K562 (cell line): ENCODE measurements around the gene NT5DC4. TPM values are rescaled to one million over a fixed set of nuclear protein-coding genes. Genes with fewer than 3 reads are reported as not detected.

Experiments used
- ATAC-seq: fragments of 200-7000 bp; cut with Tn5 transposase; 3 replicates; pipeline ENCODE4 v1.9.1; 2020; ENCODE audit warnings: moderate library complexity
- BruUV-seq: library from RNA; stranded (reverse); fragments of 400-500 nt; replicated peaks from 2 replicates; lab custom pipeline; 2021; lab: Mats Ljungman, UMichigan
- CTCF ChIA-PET: fragments of 300-600 bp; formaldehyde crosslinking; extraction: SDS; loops from one replicate; lab custom pipeline; 2021; ENCODE audit warnings: low intra/inter-chr PET ratio; lab: Yijun Ruan, JAX
- POLR2A ChIA-PET: fragments of 300-600, 350-650 bp; sonication (Branson Sonifier 250); formaldehyde crosslinking; extraction: SDS; loops from one replicate; lab custom pipeline; 2021; ENCODE audit warnings: antibody characterized with exemption, inconsistent platforms; lab: Yijun Ruan, JAX
- DNase-seq, 4 experiments: peaks; one replicate each; pipeline versions ENCODE4 v3.0.0 to v3.0.0-alpha.2; 2011 to 2018; ENCODE audit warnings: low spot score in 3 of 4, mixed read lengths in 3 of 4; ENCODE audit errors: extremely low read depth in 1 of 4
- FAIRE-seq: peaks from 2 replicates; lab custom pipeline; 2011; peaks lifted over from hg19 to GRCh38; lab: Jason Lieb, UNC
- H2AFZ ChIP-seq: 2 replicates; pipeline ENCODE4 v1.6.0; 2011; ENCODE audit warnings: low read depth, low read length, control low read depth, inconsistent platforms
- H3K27ac ChIP-seq: fragments of 200-600 bp; 3 replicates; pipeline ENCODE4 v1.8.0; 2011; ENCODE audit warnings: low read depth, mild to moderate bottlenecking, control low read depth, inconsistent platforms, low read length, moderate library complexity, mixed read lengths; ENCODE audit errors: extremely low read depth
- H3K27me3 ChIP-seq, 2 experiments: fragments of 300-600 bp in 1 of 2; 2 replicates in 1 of 2; 3 replicates in 1 of 2; pipeline versions ENCODE4 v1.6.0 to v1.8.0; 2011; ENCODE audit warnings: inconsistent platforms in 2 of 2, low read length in 2 of 2, mild to moderate bottlenecking in 1 of 2, mixed read lengths in 1 of 2, moderate library complexity in 1 of 2; ENCODE audit not compliant: control insufficient read depth in 2 of 2, insufficient read depth in 2 of 2
- H3K36me3 ChIP-seq: fragments of 300-600 bp; 3 replicates; pipeline ENCODE4 v1.8.0; 2011; ENCODE audit warnings: mild to moderate bottlenecking, low read length, inconsistent platforms; ENCODE audit not compliant: control insufficient read depth, insufficient read depth
- H3K4me1 ChIP-seq, 2 experiments: fragments of 200-600 bp in 1 of 2; replicated peaks in 1 of 2; 2 replicates in 1 of 2; 3 replicates in 1 of 2; pipeline versions ENCODE4 v1.5.1 to v1.8.0; 2011; ENCODE audit warnings: inconsistent platforms in 2 of 2, low read length in 2 of 2, mild to moderate bottlenecking in 1 of 2, mixed read lengths in 1 of 2, moderate library complexity in 1 of 2; ENCODE audit not compliant: control insufficient read depth in 2 of 2, insufficient read depth in 2 of 2
- H3K4me2 ChIP-seq: 2 replicates; pipeline ENCODE4 v1.6.1; 2011; ENCODE audit warnings: low read length, control low read depth, inconsistent platforms, mixed read lengths; ENCODE audit not compliant: insufficient read depth
- H3K4me3 ChIP-seq: fragments of 200-600 bp; sonication (generic), shearing (Covaris generic); 2 replicates; pipeline ENCODE4 v1.5.1; 2016; ENCODE audit warnings: control low read depth, inconsistent platforms
- H3K79me2 ChIP-seq: fragments of 200-600 bp; 3 replicates; pipeline ENCODE4 v1.8.0; 2011; ENCODE audit warnings: low read length, inconsistent platforms; ENCODE audit not compliant: control insufficient read depth, insufficient read depth
- H3K9ac ChIP-seq, 2 experiments: 2 replicates each; pipeline versions ENCODE4 v1.6.0 to v1.6.1; 2011; ENCODE audit warnings: low read depth in 2 of 2, low read length in 2 of 2, control low read depth in 1 of 2, inconsistent platforms in 1 of 2, mild to moderate bottlenecking in 1 of 2, mixed read lengths in 1 of 2; ENCODE audit not compliant: insufficient read depth in 1 of 2
- H3K9me1 ChIP-seq: one replicate; pipeline ENCODE4 v1.6.0; 2011; ENCODE audit warnings: inconsistent platforms, mild to moderate bottlenecking, low read length, moderate library complexity; ENCODE audit not compliant: control insufficient read depth, insufficient read depth
- H3K9me3 ChIP-seq: replicated peaks from 2 replicates; pipeline ENCODE4 v1.5.1; 2011; ENCODE audit warnings: low read depth, low read length, inconsistent platforms; ENCODE audit not compliant: control insufficient read depth, insufficient read depth
- H4K20me1 ChIP-seq: replicated peaks from 2 replicates; pipeline ENCODE4 v1.6.1; 2011; ENCODE audit warnings: low read length, inconsistent platforms, mixed read lengths; ENCODE audit not compliant: control insufficient read depth, insufficient read depth
- DDX20 ChIP-seq: fragments of 450-650 bp; IDR thresholded peaks from 2 replicates; pipeline ENCODE4 v1.6.1; 2016; ENCODE audit warnings: missing genetic modification characterization, low read depth, mild to moderate bottlenecking, missing compliant biosample characterization, moderate library complexity
- ETS1 ChIP-seq: conservative IDR thresholded peaks from 2 replicates; pipeline ENCODE4 v1.6.1; 2011; ENCODE audit warnings: low read depth, mild to moderate bottlenecking, low read length; ENCODE audit not compliant: control insufficient read depth
- JUNB ChIP-seq: fragments of 450-650 bp; formaldehyde crosslinking; conservative IDR thresholded peaks from 2 replicates; pipeline ENCODE4 v1.4.0; 2020; ENCODE audit warnings: mild to moderate bottlenecking
- MAFG ChIP-seq: fragments of 450-650 bp; conservative IDR thresholded peaks from 2 replicates; pipeline ENCODE4 v1.6.1; 2016; ENCODE audit warnings: missing genetic modification characterization, missing compliant biosample characterization
- MTA2 ChIP-seq: fragments of 450-650 bp; IDR thresholded peaks from 2 replicates; pipeline ENCODE4 v1.6.1; 2016; ENCODE audit warnings: low read depth
- NR4A1 ChIP-seq, 2 experiments: fragments of 250-450 bp in 1 of 2; fragments of 450-650 bp in 1 of 2; sonication (Bioruptor Pico) in 1 of 2; IDR thresholded peaks; 2 replicates each; pipeline versions ENCODE4 v1.4.0 to v1.6.1; 2016 to 2020; ENCODE audit warnings: mild to moderate bottlenecking in 2 of 2, missing compliant biosample characterization in 1 of 2, missing genetic modification characterization in 1 of 2, moderate library complexity in 1 of 2
- RBBP5 ChIP-seq: fragments of 200-600 bp; sonication (generic); IDR thresholded peaks from 2 replicates; pipeline ENCODE4 v1.6.1; 2012; ENCODE audit warnings: borderline replicate concordance, mild to moderate bottlenecking, low read length, control low read depth, inconsistent platforms; ENCODE audit not compliant: insufficient read depth, poor library complexity, severe bottlenecking
- SLC30A9 ChIP-seq: fragments of 250-450 bp; sonication (Bioruptor Pico); IDR thresholded peaks from 2 replicates; pipeline ENCODE4 v1.8.0; 2022; ENCODE audit warnings: mild to moderate bottlenecking, moderate library complexity
- SUPT5H ChIP-seq: fragments of 450-650 bp; IDR thresholded peaks from 2 replicates; pipeline ENCODE4 v1.6.1; 2016
- THRA ChIP-seq: fragments of 450-650 bp; IDR thresholded peaks from 2 replicates; pipeline ENCODE4 v1.6.1; 2017; ENCODE audit warnings: mild to moderate bottlenecking, moderate library complexity
- ZNF277 ChIP-seq: fragments of 250-450 bp; sonication (Bioruptor Pico); IDR thresholded peaks from 2 replicates; pipeline ENCODE4 v1.8.0; 2022; ENCODE audit warnings: inconsistent platforms, mild to moderate bottlenecking, moderate library complexity, borderline replicate concordance
- ZNF3 ChIP-seq: fragments of 250-450 bp; sonication (Bioruptor Pico); IDR thresholded peaks from 2 replicates; pipeline ENCODE4 v1.5.0; 2021; ENCODE audit warnings: mild to moderate bottlenecking, moderate library complexity
- ZNF384 ChIP-seq: IDR thresholded peaks from 2 replicates; pipeline ENCODE4 v1.6.1; 2012; ENCODE audit warnings: low read depth, low read length, improper control_type of control experiment
- ZNF639 ChIP-seq, 2 experiments: fragments of 200-800 bp in 1 of 2; sonication (Bioruptor generic) in 1 of 2; sonication (generic) in 1 of 2; formaldehyde crosslinking in 1 of 2; IDR thresholded peaks in 1 of 2; conservative IDR thresholded peaks in 1 of 2; 2 replicates each; pipeline versions ENCODE4 v1.5.0 to v1.6.1; 2016 to 2020; ENCODE audit warnings: missing compliant biosample characterization in 1 of 2, missing genetic modification characterization in 1 of 2, missing genetic modification reagents in 1 of 2
- WGBS: fragments of 100-300 bp; shearing (Covaris generic); methylation state at CpG from one replicate; pipeline ENCODE4 v1.1.6; 2016; ENCODE audit warnings: low coverage, mixed read lengths; ENCODE audit not compliant: insufficient coverage; ENCODE audit errors: missing lambda C conversion rate; 5-methylcytosine and 5-hydroxymethylcytosine counted together
- in situ Hi-C: fragments of 300-500 bp; cut with MboI; formaldehyde crosslinking; loops from 4 replicates; pipeline ENCODE4 v1.15.0; 2018; ENCODE audit warnings: inconsistent platforms, mixed read lengths
- intact Hi-C: fragments of 100-400 bp; cut with micrococcal nuclease; formaldehyde crosslinking; loops from 2 replicates; pipeline ENCODE4 v1.14.2; 2022
- polyA plus RNA-seq, 8 experiments: library from polyadenylated mRNA; depleted of rRNA in 4 of 8; stranded (reverse) in 5 of 8; unstranded in 3 of 8; fragments of >200 nt; fragmentation: Nextera tagmentation in 2 of 8; fragmentation: Illumina TruSeq in 1 of 8; extraction: Ambion mirVana in 2 of 8; extraction: Trizol in 1 of 8; gene quantifications; 2 replicates each; pipeline versions ENCODE4 v1.2.1 to v1.2.3, GENCODE V29; 2011 to 2014; ENCODE audit warnings: inconsistent platforms in 1 of 8, missing spikeins in 1 of 8
- total RNA-seq, 7 experiments: library from RNA; depleted of rRNA in 6 of 7; stranded (reverse); fragments of >200 nt in 6 of 7; fragmentation: Illumina TruSeq in 2 of 7; extraction: Trizol in 2 of 7; gene quantifications; 2 replicates each; pipeline versions ENCODE4 v1.2.1 to v1.2.3, GENCODE V29; 2011 to 2021; ENCODE audit warnings: low replicate concordance in 1 of 7

NT5DC4 gene
- total and polyA plus RNA-seq, 9 of the 15 experiments (the other 6 are each of a cell fraction or from before 2014, with no cell fraction given): 0.44 to 6.9 (median 2.5) TPM

GRCh38 chr2:112723995-112724394 is 3.2 kb downstream of the NT5DC4 start:
- H3K4me2 ChIP-seq: no peak overlapping the region
- H3K79me2 ChIP-seq: no peaks in the 10 kb centered on the region
- POLR2A ChIA-PET: interaction anchor here (0.6 to 1.3 kb wide), 3 partner anchors 97 to 104 kb away, joined by 3 read pairs; no protein-coding TSS in a partner anchor
- no peaks in the 10 kb centered on the region for H3K9me1 ChIP-seq
- no peak overlapping the region for H3K27ac ChIP-seq
- no peaks in the 10 kb centered on the region for H3K36me3 ChIP-seq
- no peaks in the 10 kb centered on the region for H3K27me3 ChIP-seq
- peak overlapping the region in 1 of 2 experiments; percentile 88; a peak in 2 of 4 replicates for H3K9ac ChIP-seq
- ATAC-seq (no peak), FAIRE-seq (no peak), DNase-seq (no peak)
- intact Hi-C loops (loop anchor here (10.0 kb wide), 1 partner anchor 239 kb away; the partner anchor contains the start of gene TTL), in situ Hi-C loops (no loop called here)
- peaks cover 45 to 78% of the 10 kb centered on the region in 2 experiments for H3K4me1 ChIP-seq
- H4K20me1 ChIP-seq: no peaks in the 10 kb centered on the region
- H2AFZ ChIP-seq: no peak overlapping the region
- TF ChIP-seq MTA2 (no peak), ZNF277 (no peak), ETS1 (no peak), ZNF3 (CRISPR knock-in tag) (no peak), JUNB (CRISPR knock-in tag) (no peak), SLC30A9 (CRISPR knock-in tag) (no peak), ZNF639 (CRISPR knock-in tag; conservative IDR thresholded peaks at IDR 0.05 in 1 of 2, IDR thresholded peaks at IDR 0.05 in 1 of 2) (no peak), NR4A1 (CRISPR knock-in tag; IDR thresholded peaks at IDR 0.05) (no peak), NR4A1 (tag; IDR thresholded peaks at IDR 0.05) (no peak), ZNF384 (no peak), MAFG (tag) (no peak), THRA (no peak), RBBP5 (no peak), SUPT5H (no peak), DDX20 (tag) (no peak)
- 84% methylated on average over 5 of the region's 8 CpGs for WGBS
- H3K9me3 ChIP-seq: no peaks in the 10 kb centered on the region
- no peak overlapping the region for H3K4me3 ChIP-seq
- CTCF ChIA-PET: interaction anchor here (0.9 to 5.2 kb wide), 3 partner anchors 27 to 125 kb away, joined by 5 to 67 read pairs (median 48); no protein-coding TSS in a partner anchor
- no TSS peak for BruUV-seq
